CD4-positive, alpha-beta T cell treated with Interleukin-10 for 1 hour (primary cell): Measurements from ENCODE around the gene B3GNT9.

ENCODE experiments used
- DNase-seq: peaks from one replicate; pipeline ENCODE4 v3.0.0-alpha.2; 2020

Gene B3GNT9

GRCh38 chr16:67166110-67166547, 15.3 kb upstream of the B3GNT9 start:
- DNase-seq = no peak

- no peak for DNase-seq
Observed at GRCh38 chr16:67165121-67166078, 14.6 kb upstream of the B3GNT9 start.

- DNase-seq = no peak
Observed at GRCh38 chr16:67164599-67165061, 13.8 kb upstream of the B3GNT9 start, which contains the start of gene HSF4. TSS of gene HSF4 (plus strand) at chr16:67164745. CDS start at chr16:67164812, 67 bp downstream.

- no peak for DNase-seq
Observed at GRCh38 chr16:67163999-67164558, 13.3 kb upstream of the B3GNT9 start.

GRCh38 chr16:67163164-67163998, 12.6 kb upstream of the B3GNT9 start:
- peak; percentile 61 for DNase-seq

GRCh38 chr16:67162506-67163163, 11.8 kb upstream of the B3GNT9 start:
- no peak for DNase-seq

GRCh38 chr16:67161595-67162058, 10.8 kb upstream of the B3GNT9 start:
- no peak for DNase-seq

- DNase-seq = peak; percentile 91
Observed at GRCh38 chr16:67158637-67159600, 8.1 kb upstream of the B3GNT9 start.

- DNase-seq = peak; percentile 73
Observed at GRCh38 chr16:67157892-67158635, 7.3 kb upstream of the B3GNT9 start.

- no peak for DNase-seq
Observed at GRCh38 chr16:67157106-67157748, 6.4 kb upstream of the B3GNT9 start.

- DNase-seq = no peak
Observed at GRCh38 chr16:67156143-67156844, 5.5 kb upstream of the B3GNT9 start.

GRCh38 chr16:67155295-67156142, 4.7 kb upstream of the B3GNT9 start:
- DNase-seq = peak; percentile 82

- no peak for DNase-seq
Observed at GRCh38 chr16:67154578-67155294, 3.9 kb upstream of the B3GNT9 start.

- no peak for DNase-seq
Observed at GRCh38 chr16:67151431-67152097, 766 bp upstream of the B3GNT9 start.

GRCh38 chr16:67150047-67150832, 558 bp downstream of the B3GNT9 start:
- DNase-seq = peak; percentile 46
